Bronchial epithelial cell (primary cell): ENCODE results near the gene CHCHD1. TPM values are rescaled to one million over a fixed set of nuclear protein-coding genes. Genes with fewer than 3 reads are reported as not detected.
"Not testable (repeated sequence)": the region's sequence is repeated elsewhere in the genome, so short reads cannot be mapped to it uniquely, and the experiment has no call there.

Source experiments
- DNase-seq: peaks from one replicate; pipeline ENCODE4 v3.0.0-alpha.2; 2010; ENCODE audit warnings: low read depth
- FAIRE-seq: peaks from 2 replicates; lab custom pipeline; 2011; peaks lifted over from hg19 to GRCh38; lab: Jason Lieb, UNC
- H3K27me3 ChIP-seq: 2 replicates; pipeline ENCODE4 v1.5.1; 2011; ENCODE audit warnings: low read length; ENCODE audit not compliant: control insufficient read depth, insufficient read depth
- H3K36me3 ChIP-seq: 2 replicates; pipeline ENCODE4 v1.5.1; 2011; ENCODE audit warnings: low read length; ENCODE audit not compliant: control insufficient read depth, insufficient read depth
- H3K4me3 ChIP-seq: 2 replicates; pipeline ENCODE4 v1.5.1; 2011; ENCODE audit warnings: mild to moderate bottlenecking, low read depth, low read length, control low read depth
- CTCF ChIP-seq: IDR thresholded peaks from 2 replicates; pipeline ENCODE4 v1.5.1; 2011; ENCODE audit warnings: mild to moderate bottlenecking, moderate library complexity, low read length, control low read depth, inconsistent platforms; ENCODE audit not compliant: insufficient read depth, severe bottlenecking
- total RNA-seq: library from RNA; depleted of rRNA; stranded (reverse); fragments of >200 nt; gene quantifications from 2 replicates; pipeline ENCODE4 v1.2.1, GENCODE V29; 2014

CHCHD1 gene
- total RNA-seq, 1 donor from 2014 or later: 13.2 TPM

GRCh38 chr10:73827346-73828089, 45.7 kb downstream of the CHCHD1 start:
- TF ChIP-seq CTCF: no peak
- Histone ChIP-seq H3K36me3 (peaks cover 7% of the 10 kb centered on the region), H3K27me3 (no peaks in the 10 kb centered on the region), H3K4me3 (no peak overlapping the region)
- FAIRE-seq (no peak), DNase-seq (peak; percentile 34)

GRCh38 chr10:73828161-73828560, 46.3 kb downstream of the CHCHD1 start:
- no peak for TF ChIP-seq CTCF
- Histone ChIP-seq H3K36me3 (peaks cover 7% of the 10 kb centered on the region), H3K27me3 (no peaks in the 10 kb centered on the region), H3K4me3 (no peak overlapping the region)
- FAIRE-seq (no peak), DNase-seq (no peak)

- H3K36me3 ChIP-seq, DNase-seq, FAIRE-seq: not testable (repeated sequence)
These were observed 47.2 kb downstream of the CHCHD1 start for GRCh38 chr10:73829090-73829489.

More at GRCh38 chr10:73829090-73829489, 47.2 kb downstream of the CHCHD1 start:
- H3K4me3 ChIP-seq, H3K27me3 ChIP-seq: not testable (repeated sequence)

Other genes starting within 250 kb of the CHCHD1 start
- gene USP54, start 190.7 kb upstream of the CHCHD1 start, total RNA-seq: 5.8 and 24.5 TPM in 2 replicates
- not detected in 2 replicates for gene MYOZ1, start 140.6 kb upstream of the CHCHD1 start, total RNA-seq
- under 0.01 TPM in 1 of 2 replicates, not detected in the other for gene SYNPO2L, start 126.0 kb upstream of the CHCHD1 start, total RNA-seq
- gene AGAP5, start 83.9 kb upstream of the CHCHD1 start, total RNA-seq: 3.7 and 4.0 TPM in 2 replicates
- gene SEC24C, start 37.7 kb upstream of the CHCHD1 start, total RNA-seq: 55.0 and 92.4 TPM in 2 replicates
- gene ZSWIM8, start 3.6 kb downstream of the CHCHD1 start, total RNA-seq: 27.1 and 43.1 TPM in 2 replicates
- gene NDST2, start 29.6 kb downstream of the CHCHD1 start, total RNA-seq: 5.3 and 10.2 TPM in 2 replicates
- 13.4 and 16.5 TPM in 2 replicates for gene CAMK2G, start 92.5 kb downstream of the CHCHD1 start, total RNA-seq
- gene PLAU, start 129.1 kb downstream of the CHCHD1 start, total RNA-seq: 26.3 and 30.0 TPM in 2 replicates
- gene VCL, start 216.1 kb downstream of the CHCHD1 start, total RNA-seq: 40.8 and 52.6 TPM in 2 replicates